ENCODE results near the gene CEBPG.

The CEBPG gene

DNA sequence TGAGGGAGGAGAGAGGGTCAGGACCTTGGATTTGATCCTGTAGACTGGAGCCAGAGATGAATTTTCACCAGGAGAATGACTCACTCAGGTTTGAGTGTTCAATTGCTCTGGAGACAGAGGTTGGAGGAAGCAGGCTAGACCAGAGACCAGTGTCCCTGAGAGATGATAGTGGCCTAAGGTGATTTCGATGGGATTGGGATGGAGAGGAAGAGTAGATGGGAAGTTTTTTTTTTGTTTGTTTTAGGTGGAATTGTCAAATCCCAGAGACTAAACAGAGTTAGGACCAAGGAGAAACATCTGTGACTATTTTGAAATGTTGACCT lies 2.3 kb downstream of the CEBPG start:
- DNase-seq (ENCODE audit: low spot score), result no peak

DNA sequence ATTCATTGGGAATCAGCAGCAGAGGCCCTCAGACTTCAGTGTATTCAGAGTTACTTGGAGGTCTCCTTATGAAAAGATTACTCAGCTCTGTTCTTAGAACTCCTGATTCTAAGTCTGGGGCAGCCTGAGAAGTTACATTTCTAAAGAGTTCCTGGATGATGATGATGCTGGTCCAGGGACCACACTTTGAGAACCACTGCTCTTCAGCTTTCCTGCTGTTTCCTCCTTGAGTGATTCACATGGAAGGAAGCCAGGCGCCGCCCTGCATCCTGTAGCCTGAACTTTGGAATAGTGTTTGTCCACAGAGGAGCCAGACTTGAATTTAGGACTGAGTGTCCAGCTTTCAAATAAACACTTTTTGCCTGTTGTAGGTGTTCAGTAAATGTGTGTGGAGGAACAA lies 2.9 kb downstream of the CEBPG start:
- DNase-seq (ENCODE audit: low spot score), result no peak
- TF ChIP-seq, protein P1, sequence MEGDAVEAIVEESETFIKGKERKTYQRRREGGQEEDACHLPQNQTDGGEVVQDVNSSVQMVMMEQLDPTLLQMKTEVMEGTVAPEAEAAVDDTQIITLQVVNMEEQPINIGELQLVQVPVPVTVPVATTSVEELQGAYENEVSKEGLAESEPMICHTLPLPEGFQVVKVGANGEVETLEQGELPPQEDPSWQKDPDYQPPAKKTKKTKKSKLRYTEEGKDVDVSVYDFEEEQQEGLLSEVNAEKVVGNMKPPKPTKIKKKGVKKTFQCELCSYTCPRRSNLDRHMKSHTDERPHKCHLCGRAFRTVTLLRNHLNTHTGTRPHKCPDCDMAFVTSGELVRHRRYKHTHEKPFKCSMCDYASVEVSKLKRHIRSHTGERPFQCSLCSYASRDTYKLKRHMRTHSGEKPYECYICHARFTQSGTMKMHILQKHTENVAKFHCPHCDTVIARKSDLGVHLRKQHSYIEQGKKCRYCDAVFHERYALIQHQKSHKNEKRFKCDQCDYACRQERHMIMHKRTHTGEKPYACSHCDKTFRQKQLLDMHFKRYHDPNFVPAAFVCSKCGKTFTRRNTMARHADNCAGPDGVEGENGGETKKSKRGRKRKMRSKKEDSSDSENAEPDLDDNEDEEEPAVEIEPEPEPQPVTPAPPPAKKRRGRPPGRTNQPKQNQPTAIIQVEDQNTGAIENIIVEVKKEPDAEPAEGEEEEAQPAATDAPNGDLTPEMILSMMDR (IDR thresholded peaks at IDR 0.05; ENCODE audit: extremely low read depth, missing control alignments), result no peak

More for the DNA sequence above, 2.3 kb downstream of the CEBPG start:
- TF ChIP-seq, protein P1 (IDR thresholded peaks at IDR 0.05; ENCODE audit: extremely low read depth, missing control alignments), result no peak

DNA sequence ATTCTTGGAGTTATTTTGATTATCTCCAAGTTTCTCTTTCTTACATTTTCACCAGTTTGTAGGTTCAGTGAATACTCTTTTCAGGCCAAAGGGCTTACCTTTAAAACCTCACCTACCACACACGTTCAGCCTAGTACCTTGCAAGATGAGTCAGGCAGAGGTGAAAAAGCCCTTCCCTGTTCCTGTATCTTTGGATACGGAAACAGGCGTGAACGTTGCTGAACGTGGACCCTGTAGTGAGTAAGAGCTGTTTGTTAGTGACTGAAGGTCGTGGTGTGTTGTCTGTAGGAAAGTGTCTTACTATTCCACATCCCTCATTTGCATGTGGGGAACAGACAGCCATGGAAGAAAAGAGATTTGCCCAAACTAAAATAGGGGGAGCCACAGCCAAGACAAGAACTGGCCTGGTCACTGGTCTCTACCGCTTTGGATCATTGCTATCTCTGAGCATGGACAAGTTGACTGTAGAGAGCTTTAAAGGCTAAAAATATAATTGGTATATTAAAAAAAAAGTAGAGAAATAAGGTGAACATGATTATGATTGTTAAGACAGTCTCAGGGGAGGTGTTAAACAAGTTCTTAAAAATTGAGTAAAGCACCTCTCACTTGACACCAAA lies 3.5 kb downstream of the CEBPG start:
- TF ChIP-seq, protein P1 (IDR thresholded peaks at IDR 0.05; ENCODE audit: extremely low read depth, missing control alignments), result no peak
- no peak for DNase-seq (ENCODE audit: low spot score)

DNA sequence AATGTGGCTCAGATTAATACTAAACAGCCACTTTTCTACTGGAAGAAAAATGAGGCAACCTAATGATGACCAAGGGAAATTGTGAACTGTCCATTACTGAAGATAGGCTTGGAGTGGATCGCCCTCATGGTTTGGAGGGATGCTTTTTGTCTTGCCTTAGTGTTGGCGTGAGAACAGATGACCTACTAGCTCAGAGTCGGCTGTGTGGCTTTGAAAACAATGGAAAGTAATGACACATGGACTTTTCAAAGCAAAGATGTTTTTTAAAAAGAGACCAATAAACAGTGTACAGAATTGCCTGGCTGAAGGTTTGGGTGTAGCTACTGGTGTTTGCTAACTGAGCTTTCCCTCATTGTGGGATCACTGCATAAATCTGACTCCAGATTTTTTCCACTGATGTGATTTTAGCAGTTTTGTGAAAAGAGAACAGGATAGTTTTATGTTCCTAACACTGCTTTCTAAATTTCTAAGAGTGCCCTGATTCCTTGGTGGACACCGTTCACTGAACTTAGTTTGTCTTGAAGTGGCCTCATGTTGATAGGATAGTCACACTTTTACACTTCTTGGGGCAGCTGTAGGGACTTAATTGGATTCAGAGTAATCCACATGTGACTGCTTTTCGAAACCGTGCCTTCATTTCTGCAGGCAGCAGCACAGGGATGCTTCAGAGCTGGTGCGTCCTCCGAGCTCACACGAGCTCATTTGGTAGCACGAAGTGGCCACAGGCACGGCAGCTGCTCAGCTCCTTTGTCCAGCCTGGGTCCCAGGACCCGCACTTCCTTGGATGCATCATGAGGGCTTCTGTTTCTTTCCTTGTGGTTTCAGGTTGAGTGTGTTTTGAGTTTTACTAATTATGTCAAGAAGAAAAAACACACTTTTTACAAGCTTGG lies 4.3 kb downstream of the CEBPG start:
- TF ChIP-seq, protein P1 (IDR thresholded peaks at IDR 0.05; ENCODE audit: extremely low read depth, missing control alignments), result no peak
- no peak for DNase-seq (ENCODE audit: low spot score)

DNA sequence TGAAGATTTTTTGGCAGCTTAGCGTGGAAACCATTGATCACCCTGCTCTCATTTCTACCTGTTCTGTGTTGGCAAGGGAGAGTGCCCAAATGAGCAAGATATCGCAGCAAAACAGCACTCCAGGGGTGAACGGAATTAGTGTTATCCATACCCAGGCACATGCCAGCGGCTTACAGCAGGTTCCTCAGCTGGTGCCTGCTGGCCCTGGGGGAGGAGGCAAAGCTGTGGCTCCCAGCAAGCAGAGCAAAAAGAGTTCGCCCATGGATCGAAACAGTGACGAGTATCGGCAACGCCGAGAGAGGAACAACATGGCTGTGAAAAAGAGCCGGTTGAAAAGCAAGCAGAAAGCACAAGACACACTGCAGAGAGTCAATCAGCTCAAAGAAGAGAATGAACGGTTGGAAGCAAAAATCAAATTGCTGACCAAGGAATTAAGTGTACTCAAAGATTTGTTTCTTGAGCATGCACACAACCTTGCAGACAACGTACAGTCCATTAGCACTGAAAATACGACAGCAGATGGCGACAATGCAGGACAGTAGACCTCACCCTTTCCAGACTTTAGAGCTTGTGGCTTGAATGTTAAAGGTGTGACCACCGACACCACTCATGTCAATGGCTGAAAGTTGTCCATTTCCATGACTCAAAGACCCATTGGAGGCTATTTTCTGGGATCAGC lies 5.8 kb downstream of the CEBPG start:
- no peak for DNase-seq (ENCODE audit: low spot score)
- TF ChIP-seq, protein P1 (IDR thresholded peaks at IDR 0.05; ENCODE audit: extremely low read depth, missing control alignments), result no peak

DNA sequence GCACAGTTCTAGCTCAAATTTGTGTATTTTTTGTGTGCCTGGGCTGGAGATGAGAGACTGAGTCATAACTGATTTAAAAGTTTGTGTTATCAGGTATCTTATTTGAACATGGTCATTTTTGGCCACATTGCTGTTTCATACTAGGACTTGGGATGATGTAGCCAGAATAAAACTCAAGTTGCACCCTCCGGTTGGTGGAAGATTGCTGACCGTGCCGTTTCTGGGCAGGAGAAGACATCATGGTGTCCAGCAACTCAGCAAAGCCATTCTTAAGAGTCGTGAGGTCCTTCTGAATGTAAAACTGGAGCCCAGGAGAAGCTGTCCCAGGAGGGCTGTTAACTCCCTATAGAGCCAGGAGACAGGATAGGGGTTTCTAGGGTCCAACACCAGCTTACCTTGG lies 7.6 kb downstream of the CEBPG start:
- no peak for DNase-seq (ENCODE audit: low spot score)
- TF ChIP-seq, protein P1 (IDR thresholded peaks at IDR 0.05; ENCODE audit: extremely low read depth, missing control alignments), result no peak

DNA sequence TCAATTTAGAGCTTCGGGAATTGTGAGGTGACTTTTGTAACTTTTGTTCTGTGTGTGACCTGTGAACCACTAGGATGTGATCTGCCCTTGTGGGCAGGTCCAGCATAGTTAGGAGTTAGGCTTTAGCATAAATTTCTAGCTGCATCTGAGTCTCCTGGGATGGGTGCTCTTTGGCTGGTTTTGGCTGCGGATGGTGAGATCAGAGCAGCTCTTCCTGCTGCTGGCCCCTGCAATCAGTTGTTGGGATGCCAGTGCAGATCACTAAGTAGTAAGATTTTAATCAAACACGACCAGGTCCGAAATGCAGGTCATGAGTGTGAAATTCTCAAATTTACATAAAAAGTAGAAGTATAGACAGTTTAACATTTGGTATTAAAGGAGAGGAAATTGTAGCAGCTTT lies 8.5 kb downstream of the CEBPG start:
- TF ChIP-seq, protein P1 (IDR thresholded peaks at IDR 0.05; ENCODE audit: extremely low read depth, missing control alignments), result no peak

More for the DNA sequence above, 8.5 kb downstream of the CEBPG start:
- DNase-seq (ENCODE audit: low spot score), result no peak

Measured in GM20000 (cell line).